Ovary (tissue), 3 donors: Measurements from ENCODE around the gene TMPRSS5.

Experiments
- POLR2A ChIP-seq: fragments of 450-650 bp; IDR thresholded peaks from one replicate; pipeline ENCODE4 v1.6.1; 2017; ENCODE audit warnings: antibody characterized with exemption, mild to moderate bottlenecking, moderate library complexity
- TF ChIP-seq, protein P1 (sequence below), 3 donors: fragments of 450-650 bp in 2 of 3; fragments of 200-600 bp in 1 of 3; IDR thresholded peaks; one replicate each; pipeline versions ENCODE4 v1.5.1 to v1.8.0; 2016 to 2022; ENCODE audit warnings: antibody characterized with exemption in 3 of 3, mild to moderate bottlenecking in 1 of 3
- donor health status: DM: no; HTN: no; CAD: no.

GRCh38 chr11:113710989-113711388 lies 4.9 kb upstream of the TMPRSS5 start:
- no peak for TF ChIP-seq POLR2A
- TF ChIP-seq, protein P1, sequence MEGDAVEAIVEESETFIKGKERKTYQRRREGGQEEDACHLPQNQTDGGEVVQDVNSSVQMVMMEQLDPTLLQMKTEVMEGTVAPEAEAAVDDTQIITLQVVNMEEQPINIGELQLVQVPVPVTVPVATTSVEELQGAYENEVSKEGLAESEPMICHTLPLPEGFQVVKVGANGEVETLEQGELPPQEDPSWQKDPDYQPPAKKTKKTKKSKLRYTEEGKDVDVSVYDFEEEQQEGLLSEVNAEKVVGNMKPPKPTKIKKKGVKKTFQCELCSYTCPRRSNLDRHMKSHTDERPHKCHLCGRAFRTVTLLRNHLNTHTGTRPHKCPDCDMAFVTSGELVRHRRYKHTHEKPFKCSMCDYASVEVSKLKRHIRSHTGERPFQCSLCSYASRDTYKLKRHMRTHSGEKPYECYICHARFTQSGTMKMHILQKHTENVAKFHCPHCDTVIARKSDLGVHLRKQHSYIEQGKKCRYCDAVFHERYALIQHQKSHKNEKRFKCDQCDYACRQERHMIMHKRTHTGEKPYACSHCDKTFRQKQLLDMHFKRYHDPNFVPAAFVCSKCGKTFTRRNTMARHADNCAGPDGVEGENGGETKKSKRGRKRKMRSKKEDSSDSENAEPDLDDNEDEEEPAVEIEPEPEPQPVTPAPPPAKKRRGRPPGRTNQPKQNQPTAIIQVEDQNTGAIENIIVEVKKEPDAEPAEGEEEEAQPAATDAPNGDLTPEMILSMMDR (IDR thresholded peaks at IDR 0.05): no peak
